GM21515 (cell line): ENCODE measurements around the gene SYF2.
A peak's percentile ranks its signal among the peaks of the same experiment; 100 is the strongest.
"Not testable (repeated sequence)": the region's sequence is repeated elsewhere in the genome, so short reads cannot be mapped to it uniquely, and the experiment has no call there.

ENCODE experiments used
- ATAC-seq: cut with Tn5 transposase; IDR thresholded peaks from one replicate; pipeline ENCODE4 v1.9.1; 2021; ENCODE audit not compliant: unreplicated experiment

SYF2 gene

GRCh38 chr1:25246600-25247023, 14.3 kb upstream of the SYF2 start:
- peak; percentile 15 for ATAC-seq

- ATAC-seq: no peak
Observed at GRCh38 chr1:25245809-25246599, 13.7 kb upstream of the SYF2 start.

- no peak for ATAC-seq
Observed at GRCh38 chr1:25245393-25245792, 13.1 kb upstream of the SYF2 start.

GRCh38 chr1:25243907-25244306, 11.6 kb upstream of the SYF2 start:
- ATAC-seq: no peak

- ATAC-seq: peak; percentile 61
Observed at GRCh38 chr1:25239681-25240541, 7.6 kb upstream of the SYF2 start.

GRCh38 chr1:25238046-25238445, 5.7 kb upstream of the SYF2 start:
- ATAC-seq: no peak

GRCh38 chr1:25236261-25236660, 4.0 kb upstream of the SYF2 start:
- ATAC-seq: not testable (repeated sequence)

- ATAC-seq: not testable (repeated sequence)
Observed at GRCh38 chr1:25235411-25235810, 3.1 kb upstream of the SYF2 start.

GRCh38 chr1:25232866-25233784, 823 bp upstream of the SYF2 start:
- peak; percentile 56 for ATAC-seq

- ATAC-seq: no peak
Observed at GRCh38 chr1:25223471-25223870, 8.8 kb downstream of the SYF2 start.

GRCh38 chr1:25222606-25223005, 9.7 kb downstream of the SYF2 start:
- ATAC-seq: no peak

GRCh38 chr1:25220666-25221065, 11.6 kb downstream of the SYF2 start:
- no peak for ATAC-seq

GRCh38 chr1:25219661-25220251, 12.5 kb downstream of the SYF2 start:
- ATAC-seq: no peak

- ATAC-seq: no peak
Observed at GRCh38 chr1:25217598-25218232, 14.6 kb downstream of the SYF2 start.

- no peak for ATAC-seq
Observed at GRCh38 chr1:25217015-25217414, 15.3 kb downstream of the SYF2 start.

- ATAC-seq: no peak
Observed at GRCh38 chr1:25216123-25216522, 16.2 kb downstream of the SYF2 start.

GRCh38 chr1:25212725-25213124, 19.6 kb downstream of the SYF2 start:
- ATAC-seq: no peak

- ATAC-seq: no peak
Observed at GRCh38 chr1:25210728-25211127, 21.6 kb downstream of the SYF2 start.

GRCh38 chr1:25209516-25209915, 22.8 kb downstream of the SYF2 start:
- ATAC-seq: no peak

- no peak for ATAC-seq
Observed at GRCh38 chr1:25208561-25209222, 23.6 kb downstream of the SYF2 start.
